HG03575 (cell line): ENCODE measurements around the gene ABCC8.
"Not testable (repeated sequence)": the region's sequence is repeated elsewhere in the genome, so short reads cannot be mapped to it uniquely, and the experiment has no call there.

Experiments
- ATAC-seq: cut with Tn5 transposase; IDR thresholded peaks from one replicate; pipeline ENCODE4 v1.9.1; 2021; ENCODE audit not compliant: unreplicated experiment, insufficient number of reproducible peaks, low FRiP score; ENCODE audit errors: extremely low read depth

Gene ABCC8

DNA sequence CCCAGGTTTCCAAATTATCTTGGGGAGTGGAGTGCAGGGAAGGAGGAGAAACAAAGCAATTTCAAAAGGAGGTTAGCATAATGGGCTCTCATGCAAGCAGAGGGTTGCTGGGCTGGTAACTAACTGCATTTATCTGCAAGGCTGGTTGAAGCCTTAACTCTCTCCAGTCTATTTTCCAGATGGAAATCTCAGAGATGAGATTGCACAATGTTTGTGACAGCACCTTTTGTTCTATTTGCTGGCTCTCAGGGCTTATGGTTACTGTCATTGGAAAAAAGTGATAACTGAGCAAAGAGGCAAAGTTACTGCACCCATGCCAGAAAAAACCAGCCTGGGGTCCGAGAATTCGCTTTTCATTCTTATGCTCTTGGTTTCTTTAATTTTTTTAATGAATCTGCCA is 33.2 kb downstream of the ABCC8 start:
- ATAC-seq = no peak

DNA sequence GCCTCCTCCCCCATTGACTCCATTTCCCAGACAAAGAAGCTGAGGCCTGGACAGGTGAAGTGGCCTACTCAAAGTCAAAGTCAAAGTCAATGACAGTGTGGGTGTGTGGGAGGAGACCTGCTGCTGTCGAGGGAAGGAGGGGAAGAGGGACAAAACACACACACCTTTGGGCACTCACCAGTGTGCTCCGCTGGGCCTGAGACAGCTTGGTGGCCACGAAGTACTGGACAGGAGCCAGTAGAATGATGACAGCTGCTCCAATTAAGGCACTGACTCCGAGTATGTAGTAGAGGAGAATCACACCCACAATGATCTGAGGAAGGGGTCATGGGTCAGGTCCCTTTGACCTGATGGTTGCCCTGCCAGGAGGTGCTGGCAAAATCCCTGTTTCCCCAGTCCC is 33.6 kb downstream of the ABCC8 start:
- no peak for ATAC-seq

DNA sequence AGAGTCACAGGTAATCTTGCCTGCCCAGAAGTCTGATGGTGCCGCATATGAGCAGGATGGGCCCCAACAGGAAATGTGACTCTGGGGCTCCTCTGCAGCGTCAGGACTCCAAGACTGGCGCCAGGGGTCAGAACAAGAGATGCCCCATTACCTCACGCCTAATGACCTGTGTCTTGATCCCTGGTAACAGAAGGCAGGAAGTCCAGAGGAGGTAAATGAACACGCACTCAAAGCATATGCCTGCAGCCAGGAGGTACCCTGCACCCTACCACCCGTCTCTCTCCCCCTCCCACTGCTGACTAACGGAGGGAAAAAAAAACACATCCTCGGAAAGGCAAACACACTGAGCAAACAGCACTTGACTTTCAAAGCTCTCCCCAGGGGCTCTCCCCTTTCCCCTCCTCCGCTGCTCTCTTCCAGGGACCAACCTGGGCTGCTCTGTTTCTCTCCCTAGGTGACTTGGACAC is 37.3 kb downstream of the ABCC8 start:
- ATAC-seq = no peak

DNA sequence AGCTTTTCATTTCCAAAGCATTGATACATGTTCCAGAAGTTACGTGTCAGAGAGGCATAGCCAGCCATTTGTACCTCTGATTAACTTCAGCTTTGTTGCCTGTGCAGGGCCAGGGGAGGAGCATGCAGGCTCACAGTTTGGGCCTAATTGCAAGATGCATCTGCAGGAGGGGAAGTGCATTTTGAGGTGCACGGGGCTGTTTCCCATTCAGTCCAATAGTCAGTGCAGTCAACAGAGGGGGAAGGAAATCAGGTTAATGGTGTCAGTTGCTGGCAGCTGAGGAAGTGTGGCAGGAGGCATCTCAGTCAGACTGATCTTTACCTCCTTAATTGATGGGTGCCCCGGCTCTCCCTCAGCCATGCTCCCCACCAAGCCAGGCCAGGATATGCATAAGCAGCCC is 39.3 kb downstream of the ABCC8 start:
- ATAC-seq = no peak

DNA sequence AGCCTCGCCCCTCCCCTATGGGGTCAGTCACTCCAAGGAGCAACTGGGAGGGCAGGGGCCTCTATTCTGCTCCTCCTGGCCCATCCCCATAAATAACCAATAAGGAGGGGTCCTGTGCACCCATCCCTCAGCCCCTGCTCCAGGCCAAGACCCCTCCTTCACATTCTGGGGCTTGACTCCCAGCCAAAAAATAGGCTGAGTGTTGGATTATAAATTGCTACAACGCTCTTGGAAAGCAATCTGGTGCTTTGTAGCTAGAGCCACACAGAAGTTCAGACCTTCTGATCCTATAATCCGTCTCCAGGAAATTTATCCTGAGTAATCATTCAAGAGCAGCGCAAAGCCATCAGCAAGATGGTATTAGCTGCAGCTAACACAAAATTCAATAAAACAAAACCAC is 42.5 kb downstream of the ABCC8 start:
- no peak for ATAC-seq

DNA sequence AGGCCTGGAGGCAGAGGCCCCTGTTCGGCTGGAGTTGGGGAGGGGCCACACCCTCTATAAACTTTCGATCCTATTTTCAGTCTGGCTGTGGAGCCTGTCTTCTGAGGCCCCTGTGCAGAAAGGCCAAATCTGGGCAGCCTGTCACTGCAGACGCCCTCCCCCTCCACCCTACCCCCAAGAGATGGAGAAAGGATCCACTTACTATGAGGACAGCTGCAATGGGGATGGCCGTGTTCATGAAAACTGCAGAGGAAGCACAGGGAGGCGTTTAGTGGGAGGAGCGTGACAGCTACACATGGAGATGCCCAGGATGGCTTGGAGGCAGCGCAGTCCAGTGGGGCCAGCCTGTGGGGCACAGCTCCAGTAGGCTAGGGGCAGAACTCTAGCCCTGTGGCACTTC is 44.6 kb downstream of the ABCC8 start:
- no peak for ATAC-seq

DNA sequence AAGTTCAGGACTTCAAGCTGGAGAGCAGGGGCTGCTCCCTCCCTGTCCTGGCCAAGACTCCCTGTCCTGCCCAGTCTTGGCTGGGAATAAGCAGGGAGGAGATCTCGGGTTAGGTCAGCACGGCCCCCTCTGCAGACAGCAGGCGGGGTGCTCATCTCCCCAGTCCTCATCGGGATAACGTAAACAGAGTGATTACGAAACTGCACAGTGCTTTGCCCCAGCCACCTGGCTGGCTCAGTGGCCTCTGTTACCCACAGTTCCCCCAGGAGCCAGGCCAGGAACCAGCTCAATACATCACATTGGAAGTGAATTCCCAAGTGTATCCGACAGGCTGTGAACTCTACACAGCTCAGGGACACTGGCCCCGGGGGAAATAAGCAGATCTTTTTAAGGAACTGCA is 45.5 kb downstream of the ABCC8 start:
- no peak for ATAC-seq

DNA sequence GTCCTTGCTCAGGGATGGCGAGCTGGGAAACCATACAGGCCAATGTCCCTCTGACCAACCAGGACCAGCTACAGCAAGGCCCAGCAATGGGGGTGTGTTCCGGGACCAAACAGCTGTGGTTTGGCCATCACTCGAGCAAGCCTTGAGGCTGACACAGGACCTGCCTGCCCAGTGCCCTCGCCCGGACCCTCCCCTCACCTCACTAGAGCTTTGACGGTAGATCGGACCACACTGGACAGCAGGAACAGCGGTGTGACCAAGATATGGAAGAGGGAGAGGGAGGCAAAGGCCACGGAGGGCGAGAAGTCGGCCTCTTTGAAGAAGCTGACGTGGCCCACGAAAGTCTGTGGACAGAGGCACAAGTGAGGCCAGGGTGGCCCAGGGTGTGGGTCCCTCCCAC is 46.0 kb downstream of the ABCC8 start:
- ATAC-seq = no peak

DNA sequence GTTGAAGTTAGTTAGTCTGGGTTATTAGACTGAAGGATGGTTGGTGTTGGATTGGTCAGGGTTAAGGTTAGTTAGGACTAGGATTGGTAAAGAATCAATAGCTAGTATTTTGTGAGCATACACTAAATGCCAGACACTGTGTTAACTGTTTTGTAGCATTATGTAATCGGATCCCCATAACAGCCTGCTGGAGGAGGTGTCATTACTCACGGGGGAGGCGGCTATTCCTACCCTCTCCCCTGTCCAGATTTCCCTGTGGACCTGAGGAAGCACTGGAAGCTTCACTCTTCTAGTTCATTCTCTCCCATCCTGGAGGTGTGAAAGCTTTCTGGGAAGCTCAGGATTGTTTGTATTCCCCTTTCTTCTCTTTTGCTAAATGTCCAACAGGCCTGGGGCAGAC is 47.7 kb downstream of the ABCC8 start:
- no peak for ATAC-seq

DNA sequence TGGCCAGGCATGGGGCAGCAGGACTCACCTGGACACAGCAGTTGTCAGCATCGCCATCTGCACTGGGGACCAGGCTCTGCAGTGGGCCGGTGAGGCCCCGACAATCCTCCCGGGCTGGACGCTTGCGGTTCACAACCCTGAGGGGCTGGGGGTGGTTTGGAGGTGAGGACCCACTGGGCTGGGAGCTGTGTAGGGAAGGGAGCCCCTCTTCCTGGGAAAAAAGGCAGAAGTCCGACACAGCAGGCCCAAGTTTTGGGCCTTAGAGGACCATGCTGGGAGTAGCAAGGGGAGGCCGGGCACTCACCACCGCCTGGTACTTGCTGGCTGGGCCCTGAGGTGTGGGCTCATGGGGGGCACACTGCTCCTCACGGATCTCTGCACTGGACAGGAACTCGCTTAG is 48.4 kb downstream of the ABCC8 start:
- ATAC-seq = no peak

DNA sequence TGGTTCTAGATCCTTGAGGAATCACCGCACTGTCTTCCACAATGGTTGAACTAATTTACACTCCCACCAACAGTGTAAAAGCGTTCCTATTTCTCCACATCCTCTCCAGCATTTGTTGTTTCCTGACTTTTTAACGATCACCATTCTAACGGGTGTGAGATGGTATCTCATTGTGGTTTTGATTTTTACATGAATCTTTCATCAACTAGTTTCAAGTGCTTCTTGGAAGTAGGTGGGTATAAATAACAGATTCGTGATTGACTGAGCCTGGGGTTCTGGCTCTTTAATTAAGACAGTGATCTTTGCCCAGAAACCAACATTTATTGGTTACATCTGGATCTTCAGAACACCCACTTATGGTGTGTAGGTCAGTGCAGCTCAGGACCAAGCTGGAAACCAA is 50.4 kb downstream of the ABCC8 start:
- ATAC-seq = not testable (repeated sequence)

DNA sequence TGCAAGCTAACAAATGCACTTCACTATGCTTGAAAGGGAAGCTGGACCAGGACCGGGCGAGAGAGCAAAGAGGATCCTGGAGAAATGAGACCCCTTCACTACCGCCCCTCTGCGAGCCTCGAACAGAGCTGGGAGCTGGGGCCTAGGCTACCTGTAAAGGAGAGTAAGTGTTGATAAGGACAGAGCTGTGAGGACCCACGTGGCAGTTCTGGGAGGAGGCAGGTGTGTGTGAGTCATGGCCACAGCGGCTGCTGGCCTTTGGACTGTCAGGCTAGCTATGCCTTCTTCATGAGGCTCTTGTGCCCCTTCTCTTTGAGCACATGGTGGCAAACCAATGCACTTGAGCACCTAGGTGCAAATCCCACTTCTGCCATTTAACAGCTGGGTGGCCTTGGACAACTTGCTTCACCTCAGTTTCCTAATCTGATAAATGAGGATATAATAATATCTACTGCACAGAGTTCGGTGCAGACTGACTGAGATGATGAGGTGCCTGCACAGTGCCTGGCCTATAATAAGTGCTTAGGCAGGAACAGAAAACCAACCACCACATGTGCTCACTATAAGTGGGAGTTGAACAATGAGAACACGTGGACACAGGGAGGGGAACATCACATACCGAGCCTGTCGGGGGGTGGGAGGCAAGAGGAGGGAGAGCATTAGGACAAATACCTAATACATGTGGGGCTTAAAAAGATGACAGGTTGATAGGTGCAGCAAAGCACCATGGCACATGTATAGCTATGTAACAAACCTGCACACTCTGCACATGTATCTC is 52.9 kb downstream of the ABCC8 start:
- no peak for ATAC-seq

DNA sequence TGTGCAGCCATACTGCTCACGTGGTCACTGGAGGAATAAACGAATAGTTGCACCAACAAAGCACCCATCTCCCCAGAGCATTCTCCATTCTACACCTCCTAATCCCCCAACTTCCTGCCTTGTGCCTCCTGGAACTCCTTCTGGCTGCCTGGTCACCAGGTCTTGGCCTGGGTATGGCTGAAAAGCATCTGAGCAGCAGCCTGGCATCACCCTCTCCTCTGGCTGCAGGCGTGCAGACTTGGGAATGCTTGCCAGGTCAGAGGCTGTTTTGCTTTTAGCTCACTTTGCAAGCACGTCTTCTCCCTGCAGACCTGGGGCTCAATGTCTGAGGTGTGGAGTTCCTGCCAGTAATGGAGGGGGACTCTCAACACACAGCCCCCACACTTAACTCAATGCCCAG is 54.9 kb downstream of the ABCC8 start:
- ATAC-seq = no peak

DNA sequence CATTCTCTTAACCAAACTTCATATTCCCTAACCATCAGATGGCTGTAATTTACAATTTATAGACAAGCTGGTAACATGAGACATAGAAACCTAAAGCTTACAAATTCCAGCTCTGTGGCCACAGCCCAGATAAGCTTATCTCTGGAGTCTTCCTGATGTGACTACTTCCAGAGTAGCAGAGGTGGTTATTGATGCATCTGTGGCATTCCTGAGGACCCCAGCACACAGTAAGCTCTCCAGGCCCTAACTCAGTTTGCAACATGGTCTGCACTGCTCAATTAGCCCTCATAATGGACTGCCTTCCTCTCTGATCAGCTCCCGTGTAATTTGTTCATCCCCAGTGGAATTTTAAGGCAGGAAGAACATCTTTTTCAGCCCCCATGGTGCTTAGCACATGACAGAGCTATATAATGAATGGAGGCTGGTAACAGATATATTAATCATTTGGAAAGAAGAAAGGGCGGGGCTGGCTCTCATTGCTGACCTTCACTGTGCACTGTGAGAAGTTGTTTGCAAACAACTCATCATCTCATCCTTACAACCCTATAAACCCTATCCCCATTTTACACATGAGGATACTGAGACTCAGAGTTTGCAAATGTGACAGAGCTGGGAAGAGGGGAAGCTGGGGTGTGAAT is 58.1 kb downstream of the ABCC8 start:
- no peak for ATAC-seq

DNA sequence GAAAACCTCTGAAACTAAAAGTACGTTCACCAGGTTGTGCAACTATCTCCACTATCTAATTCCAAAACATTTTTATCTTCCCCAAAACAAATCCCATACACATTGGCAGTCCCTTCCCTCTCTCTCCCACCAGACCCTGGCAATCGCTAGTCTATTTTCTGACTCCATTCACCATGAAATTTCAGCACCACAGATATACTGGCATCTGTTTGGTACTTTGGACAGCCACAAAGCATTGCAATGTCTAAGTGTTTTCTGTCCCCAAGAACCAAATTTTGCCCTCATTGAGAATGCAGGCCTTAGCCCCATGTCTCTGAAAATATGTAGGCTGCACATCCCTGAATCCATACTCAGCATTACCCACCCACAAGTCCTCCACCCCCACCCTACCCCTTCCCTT is 60.2 kb downstream of the ABCC8 start:
- no peak for ATAC-seq

DNA sequence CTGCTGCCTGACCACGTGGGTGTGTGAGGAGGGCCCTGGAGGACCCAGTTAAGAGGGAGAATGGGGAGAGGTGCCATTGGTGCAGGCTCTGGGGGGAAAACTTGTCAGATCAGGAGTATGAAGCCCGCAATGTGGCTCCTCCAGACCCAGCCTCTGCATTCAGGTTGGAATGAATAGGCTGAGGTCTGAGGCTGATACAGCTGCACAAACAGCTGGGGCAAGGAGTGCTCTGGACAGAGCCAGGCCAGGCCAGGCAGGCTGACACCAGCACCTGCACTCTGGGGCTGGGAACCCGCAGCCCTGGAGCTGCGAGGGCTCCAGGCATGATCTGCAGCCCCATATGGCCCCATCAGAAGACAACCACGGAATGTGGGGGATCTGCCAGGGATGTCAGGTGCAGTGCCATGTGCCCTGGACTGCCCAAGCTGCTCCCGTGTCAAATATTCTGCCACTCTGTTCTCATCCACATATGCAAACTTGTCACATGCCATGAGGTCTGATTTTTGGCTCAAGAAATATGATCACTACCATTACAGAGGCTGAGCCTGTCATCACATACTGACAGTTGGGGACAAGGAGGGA is 61.0 kb downstream of the ABCC8 start:
- no peak for ATAC-seq

DNA sequence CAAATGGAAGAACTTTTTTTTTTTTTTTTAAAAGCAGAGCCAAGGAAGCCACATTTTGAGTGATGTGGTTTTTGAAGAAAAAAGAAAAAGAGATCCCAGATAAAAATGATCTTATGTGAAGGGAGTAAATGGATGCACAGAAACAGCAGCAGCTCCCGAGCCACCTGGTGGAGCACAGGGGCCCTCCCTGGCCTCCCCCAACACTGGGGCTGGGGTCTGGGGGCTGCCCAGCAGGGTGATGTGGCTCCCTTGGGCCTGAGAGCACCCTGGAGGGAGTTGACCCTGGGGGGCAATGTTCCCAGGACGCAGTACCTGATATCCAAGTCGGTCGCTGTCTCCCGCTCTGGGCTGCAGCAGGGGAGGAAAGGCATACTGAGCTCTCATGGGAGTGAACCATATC is 61.7 kb downstream of the ABCC8 start:
- ATAC-seq = no peak

DNA sequence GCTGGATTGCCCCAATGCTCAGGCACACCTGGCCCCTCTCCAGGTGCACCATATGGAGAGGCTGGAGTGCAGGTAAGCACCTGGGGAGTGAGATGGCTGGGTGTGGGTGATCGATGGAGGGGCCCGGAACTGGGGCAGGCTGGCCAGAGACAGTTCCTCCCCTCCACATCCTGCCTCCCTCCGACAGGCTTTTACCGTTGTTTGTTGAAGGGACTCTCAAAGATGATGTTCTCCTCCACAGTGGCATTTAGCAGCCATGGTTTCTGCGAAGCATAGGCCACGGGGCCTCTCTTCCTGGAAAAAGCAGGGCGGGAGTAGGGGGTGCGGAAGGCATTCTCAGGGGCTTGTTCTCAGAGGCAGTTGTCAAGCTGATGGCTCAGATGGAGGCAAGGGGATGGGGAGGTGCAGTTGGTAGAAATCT is 62.3 kb downstream of the ABCC8 start:
- ATAC-seq = no peak

DNA sequence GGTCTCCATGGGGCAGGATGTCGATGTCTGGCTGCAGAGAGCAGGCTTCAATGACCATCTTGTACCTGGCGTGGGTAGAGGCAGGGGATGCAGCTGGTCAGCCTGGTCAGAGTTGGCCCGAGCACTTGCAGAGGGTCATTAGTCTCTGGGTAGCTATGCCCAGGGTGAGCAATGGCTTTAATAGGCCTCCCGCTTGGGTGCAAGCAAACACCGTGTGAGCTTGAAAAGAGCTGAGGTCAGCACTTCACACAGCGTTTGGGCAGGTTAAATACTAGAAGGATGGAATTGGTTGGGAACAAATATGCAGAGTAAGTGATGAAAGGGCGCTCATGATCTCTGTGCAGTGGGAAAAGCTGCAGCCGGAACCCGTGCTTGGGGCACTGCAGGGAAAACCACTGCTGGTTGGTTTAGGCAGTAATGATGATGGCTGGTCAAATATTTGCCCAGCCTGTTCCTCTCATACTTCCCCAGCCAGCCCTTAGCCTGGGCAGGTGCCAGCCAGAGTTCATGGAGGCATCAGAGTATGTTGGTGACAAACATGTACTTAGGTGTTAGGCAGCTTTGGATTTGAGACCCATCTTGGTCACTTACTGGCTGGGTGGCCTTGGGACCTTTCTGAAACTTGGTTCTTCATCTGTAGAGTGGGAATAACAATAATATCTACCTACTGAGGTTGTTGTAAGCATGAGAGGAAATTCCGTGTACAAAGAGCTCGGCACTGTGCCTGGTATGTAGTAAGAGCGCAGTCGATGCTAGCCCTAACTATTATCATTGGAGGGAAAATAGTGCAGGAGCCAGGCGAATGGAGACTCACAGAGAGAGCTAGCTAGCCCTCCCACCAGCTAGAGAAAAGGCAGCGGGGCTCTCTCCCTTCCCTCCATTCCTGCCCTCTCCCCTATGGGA is 63.0 kb downstream of the ABCC8 start:
- ATAC-seq = no peak
